ENCODE data around the gene SORCS3.

Gene SORCS3

DNA sequence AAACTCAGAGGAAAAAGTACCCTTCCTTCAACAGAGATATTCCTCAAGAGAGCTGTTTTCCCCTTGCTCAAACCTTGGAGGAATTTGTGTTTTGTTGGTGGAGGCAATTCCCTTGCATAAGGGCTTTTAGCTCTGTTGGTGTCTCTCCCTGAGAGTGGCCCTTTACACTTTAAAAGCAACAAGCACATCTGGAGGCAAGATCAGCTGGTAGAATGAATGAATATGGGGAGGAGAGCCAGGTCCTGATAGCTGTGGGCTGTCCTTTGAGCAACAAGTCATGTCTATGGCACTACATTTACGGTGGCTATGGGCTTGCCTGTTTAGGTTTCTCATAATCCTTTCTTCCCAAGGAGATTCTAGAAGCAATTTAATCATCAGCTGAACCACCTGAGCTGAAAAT, 384.0 kb downstream of the SORCS3 start:
- no peak for DNase-seq

DNA sequence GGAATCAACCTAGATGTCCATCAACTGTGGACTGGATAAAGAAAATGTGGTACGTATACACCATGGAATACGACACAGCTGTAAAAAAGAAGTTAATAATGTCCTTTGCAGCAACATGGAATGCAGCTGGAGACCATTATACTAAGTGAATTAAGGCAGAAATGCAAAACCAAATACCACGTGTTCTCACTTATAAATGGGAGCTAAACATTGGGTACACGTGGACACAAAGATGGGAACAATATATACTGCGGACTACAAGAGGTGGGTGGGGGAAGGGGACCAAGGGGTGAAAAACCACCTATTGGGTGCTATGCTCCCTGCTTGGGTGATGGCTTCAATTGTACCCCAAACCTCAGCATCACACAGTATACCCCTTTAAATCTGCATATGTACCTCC, 385.5 kb downstream of the SORCS3 start:
- DNase-seq: no peak

DNA sequence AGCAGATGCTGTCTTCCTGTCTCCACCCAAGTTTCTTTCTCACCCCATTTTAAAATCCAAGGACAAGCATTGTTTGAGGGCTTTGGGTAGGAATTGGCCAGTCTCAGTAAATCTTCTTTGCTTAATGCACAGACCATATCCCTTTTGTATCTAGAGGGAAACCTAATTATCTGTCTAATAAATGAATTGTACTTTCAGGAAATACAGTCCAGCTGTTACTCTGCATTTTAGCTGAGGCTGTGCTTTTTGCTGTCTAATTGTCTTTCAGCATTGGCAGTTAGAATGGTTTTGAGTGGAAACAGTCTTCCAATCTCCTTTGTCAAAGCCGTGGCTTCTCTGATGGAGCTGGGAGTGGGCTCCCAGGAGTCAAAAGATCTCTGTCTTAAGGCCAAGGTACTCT, 388.2 kb downstream of the SORCS3 start:
- no peak for DNase-seq

DNA sequence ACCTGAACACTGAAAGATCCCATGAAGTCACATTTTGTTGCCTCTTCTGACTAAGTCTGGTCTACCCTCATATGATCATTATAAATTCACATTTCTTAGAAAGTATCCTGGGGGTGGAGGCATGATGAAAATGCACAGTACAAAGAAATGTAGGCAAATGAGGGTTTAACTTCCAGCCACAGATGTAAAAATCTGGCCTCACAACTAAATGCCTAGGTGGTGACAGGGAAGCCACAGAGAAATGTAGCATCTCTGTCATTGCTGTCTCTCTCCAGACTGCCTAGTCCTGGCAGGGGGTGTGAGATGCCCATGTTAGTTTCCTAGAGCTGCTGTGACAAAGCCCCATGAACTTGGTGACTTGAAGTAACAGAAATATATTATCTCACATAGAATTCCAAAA, 395.9 kb downstream of the SORCS3 start:
- DNase-seq: no peak

DNA sequence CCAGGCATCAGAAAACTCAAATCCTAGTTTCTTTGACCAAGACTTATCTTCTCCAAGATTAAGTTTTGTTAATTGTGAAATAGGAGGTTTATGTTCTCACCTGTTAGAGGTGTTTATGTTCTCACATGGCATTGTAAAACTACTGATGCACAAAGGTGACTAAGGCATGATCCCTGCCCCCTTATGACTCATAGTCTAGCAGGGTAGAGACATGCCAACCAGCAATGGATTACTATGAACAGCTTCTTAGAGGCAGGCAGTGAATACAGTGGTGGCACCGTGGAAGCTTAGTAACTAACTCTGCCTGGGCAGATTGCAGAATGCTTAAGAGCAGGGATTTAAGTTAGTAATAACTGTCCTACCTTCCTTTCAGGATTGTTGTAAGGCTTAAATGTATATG, 400.9 kb downstream of the SORCS3 start:
- DNase-seq: no peak

DNA sequence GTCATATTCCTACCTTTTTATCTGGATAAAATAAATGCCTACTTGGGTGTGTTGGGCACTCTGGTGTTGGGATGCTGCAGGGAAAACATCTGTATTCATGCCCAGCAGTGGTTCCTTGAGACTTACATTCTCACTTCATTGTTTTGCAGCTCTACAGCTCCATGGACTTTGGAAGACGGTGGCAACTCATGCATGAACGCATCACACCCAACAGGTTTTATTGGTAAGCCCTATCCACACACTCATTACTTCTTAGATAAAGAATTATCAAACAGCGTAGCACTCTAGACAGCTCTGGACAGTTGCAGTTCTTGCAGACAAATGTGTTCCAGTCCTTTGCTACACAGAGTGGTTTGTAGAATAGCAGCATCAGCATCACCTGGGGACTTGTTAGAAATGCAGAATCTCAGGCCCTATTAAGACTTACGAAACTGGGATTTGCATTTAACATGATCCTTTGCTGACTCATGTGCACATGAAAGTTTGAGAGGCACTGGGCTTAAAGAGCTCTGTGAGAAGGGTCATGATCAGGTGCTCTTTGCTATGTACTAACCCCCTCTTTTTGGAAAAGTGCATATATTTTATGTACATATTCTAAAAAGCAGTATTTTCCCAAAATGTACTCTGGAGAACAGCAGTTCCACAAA, 401.9 kb downstream of the SORCS3 start:
- DNase-seq: no peak

DNA sequence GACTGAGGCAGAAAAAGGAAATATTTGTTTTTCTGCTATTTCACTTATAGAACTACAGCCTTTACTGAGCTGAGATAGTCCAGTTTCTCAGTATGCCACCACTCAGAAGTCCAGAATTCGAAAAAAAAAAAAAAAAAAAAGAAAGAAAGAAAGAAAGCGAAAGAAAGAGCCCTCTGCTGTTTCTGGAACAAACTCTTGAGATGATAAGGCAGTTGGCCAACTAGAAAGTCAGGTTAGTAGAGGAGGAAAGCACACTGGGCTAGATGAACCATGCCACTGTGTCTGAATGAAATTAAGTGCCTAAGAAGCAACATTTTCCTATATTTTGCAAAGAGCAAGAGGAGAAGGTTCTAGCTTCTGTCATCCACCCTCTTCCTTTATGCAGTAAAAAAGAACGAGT, 403.8 kb downstream of the SORCS3 start:
- no peak for DNase-seq

DNA sequence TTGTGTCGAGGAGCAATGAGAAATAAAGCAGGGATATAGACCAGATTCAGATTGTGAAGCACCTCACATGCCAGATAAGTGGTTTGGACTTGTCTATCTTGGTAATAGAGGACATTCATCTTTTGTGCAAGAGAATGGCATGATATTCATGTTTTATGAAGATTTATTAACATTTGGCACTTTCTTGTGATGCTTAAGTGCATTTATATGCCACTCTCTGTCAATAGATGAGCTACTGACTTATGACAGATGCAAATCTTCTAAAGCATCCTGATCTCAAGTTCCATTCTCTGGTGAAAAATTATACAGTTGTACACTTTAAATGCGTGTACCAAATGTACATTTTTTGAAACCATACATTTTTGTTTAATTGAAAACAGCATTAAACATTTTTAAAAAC, 415.3 kb downstream of the SORCS3 start:
- no peak for DNase-seq

DNA sequence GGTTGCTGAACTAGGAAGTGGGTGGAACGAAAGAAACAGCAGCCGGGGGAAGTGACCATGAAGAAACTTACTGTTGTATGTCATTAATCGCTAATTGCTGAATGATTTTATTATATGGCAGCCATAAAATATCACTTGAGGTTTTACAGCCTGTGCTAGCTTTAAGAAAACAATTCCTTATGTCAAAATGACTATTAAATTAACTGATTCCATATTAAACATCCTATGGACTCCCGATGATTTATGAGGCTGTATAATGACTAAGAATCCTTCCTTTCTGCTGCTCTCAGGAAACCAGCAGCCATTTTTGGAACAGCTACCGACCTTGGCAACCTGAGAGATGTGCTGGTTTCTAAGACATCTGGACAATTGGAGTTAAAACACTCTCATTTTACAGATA, 421.9 kb downstream of the SORCS3 start:
- DNase-seq: no peak

DNA sequence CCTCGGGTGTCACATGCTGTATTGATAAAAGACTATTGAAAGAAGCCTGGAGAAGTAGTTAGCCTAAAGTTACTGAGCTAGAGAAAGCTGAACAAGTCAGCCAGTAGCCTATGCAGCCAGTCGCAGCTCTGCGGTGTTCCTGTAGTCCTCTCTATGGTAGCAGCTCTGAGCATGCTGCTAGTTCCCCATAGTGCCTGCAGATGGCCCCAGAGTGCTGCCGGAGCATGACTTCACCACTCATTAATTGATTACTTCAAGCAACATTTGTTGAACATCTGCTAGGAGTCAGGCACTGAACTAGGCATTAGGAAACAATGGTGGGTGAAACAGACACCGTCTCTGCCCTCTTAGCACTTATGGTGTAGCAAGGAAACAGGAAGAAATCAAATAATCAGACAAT, 422.7 kb downstream of the SORCS3 start:
- no peak for DNase-seq

DNA sequence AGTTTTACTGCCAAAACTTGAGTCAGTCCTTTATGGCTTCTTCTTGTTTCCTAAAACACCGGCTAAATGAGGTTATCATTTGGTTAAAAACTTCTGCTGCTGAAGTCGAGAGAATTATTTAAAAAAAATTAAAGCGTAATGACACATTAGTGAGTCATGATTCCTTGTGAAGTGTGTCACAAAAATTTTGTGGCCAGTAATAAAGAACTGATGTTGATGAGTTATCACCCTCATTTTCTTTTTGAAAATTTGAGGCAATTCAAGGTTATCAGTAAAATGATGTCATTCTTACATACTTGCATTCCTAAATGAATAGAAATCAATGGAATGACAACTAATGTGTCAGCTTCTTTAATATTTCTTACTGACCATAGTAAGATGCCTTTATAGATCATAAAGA, 427.4 kb downstream of the SORCS3 start:
- no peak for DNase-seq

DNA sequence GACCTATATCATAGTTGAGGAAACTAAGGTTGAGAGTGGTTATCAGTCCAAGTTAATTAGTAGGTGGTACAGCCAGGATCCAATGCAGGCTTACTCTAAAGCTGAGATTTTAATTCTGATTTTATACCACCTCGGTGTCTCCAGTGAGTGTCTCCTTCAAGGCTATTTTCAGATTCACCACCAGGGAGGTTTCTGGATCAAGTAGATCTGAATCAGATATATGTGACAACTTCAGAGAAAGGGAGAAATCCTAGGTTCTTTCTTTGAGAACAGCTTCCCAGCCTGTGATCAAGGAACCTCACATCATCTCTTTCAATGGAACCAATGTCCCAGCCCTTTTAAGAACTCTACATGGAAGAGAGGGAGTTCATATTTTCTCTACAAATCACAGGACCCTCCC, 429.2 kb downstream of the SORCS3 start:
- DNase-seq: no peak

DNA sequence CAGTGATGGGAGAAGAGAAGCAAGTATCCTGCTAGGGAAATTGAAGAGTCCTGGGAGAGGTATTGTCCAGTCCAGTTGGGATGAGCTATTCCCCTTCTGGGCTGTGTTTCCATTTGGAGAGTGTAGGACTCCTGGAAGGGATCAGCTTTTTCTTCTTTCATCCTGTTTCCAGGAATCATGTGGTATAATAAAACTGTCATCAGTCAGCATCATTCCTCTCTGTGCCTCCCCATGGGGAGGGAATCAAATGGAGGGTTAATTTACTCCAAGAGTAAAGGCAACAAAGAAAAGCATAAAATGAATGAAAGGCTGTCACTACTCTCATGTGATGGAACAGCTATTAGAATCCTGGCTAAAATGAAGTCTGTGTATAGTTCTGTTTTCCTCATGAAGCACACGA, 429.9 kb downstream of the SORCS3 start:
- no peak for DNase-seq

DNA sequence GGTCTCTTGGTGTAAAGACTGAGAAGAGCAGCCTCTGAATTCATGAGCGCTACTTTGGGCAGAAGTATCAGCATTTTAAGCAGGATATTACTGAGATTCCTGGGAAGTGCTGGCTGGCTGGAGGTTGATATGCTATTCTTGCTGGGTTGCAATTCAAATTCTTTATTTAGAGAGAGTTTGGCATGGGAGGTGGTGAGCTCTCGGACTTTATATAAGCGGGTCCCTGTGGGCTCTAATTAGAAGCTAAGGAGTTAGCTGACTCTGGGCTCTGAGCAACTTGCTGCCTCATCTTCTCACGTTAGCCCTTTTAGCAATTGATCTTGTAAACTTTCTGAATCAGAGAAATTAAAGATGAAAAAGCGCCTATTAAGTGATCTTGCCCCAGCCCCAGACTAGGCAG, 430.9 kb downstream of the SORCS3 start:
- DNase-seq: no peak

DNA sequence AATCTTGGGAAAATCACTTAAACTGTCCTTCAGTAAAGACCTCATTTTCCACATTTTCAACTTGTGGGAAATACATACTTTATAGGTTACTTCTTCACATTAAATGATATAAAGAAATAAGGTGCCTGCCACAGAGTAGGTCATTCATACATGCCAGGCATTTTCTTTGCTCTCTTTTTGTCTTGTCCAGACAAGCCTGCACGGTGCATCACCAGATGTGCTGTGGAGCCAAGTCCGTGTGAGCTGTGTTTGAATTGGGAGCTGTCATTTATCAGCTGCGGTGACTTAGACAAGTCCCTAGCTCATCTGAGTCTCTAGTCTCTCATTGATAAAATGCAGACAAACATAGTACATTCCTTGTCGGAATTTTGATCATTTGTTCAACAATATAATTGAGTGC, 432.9 kb downstream of the SORCS3 start:
- no peak for DNase-seq

DNA sequence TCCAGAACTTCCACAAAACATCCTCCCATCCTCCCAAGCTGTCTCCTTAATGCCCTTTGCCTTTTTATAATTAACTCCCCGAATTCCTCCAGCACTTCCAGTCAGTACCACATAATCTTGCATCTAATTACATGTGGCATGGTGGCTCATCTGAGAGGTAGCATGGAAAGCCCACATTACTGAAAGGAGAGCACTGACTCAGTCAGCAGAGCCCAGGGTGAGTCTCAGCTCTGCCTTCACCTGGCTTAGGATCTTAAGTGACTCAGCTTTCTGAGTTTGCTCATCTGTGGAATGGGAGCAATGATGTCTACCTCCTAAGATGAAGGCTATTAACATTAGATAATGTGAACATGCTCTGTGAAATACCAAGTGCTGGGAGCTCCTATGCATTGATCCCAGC, 433.9 kb downstream of the SORCS3 start:
- DNase-seq: no peak

DNA sequence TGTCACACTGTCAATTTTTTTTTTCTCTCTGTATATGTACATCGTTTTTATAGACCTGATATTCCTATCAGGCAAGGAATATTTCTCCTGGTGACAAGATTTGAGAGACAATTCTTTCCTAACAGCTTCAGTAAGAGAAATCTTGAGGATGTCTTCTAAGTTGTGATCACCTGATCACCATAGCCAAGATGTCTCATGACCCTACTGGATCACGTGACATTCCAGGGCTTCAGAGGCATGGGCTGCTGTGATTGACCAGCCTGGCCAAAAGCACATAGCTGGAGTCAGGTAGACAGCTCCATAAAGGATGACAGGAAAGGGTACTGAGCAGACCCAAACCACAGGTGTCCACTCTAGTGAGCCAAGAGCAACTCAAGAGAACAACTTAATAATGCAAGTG, 444.9 kb downstream of the SORCS3 start:
- DNase-seq: no peak

DNA sequence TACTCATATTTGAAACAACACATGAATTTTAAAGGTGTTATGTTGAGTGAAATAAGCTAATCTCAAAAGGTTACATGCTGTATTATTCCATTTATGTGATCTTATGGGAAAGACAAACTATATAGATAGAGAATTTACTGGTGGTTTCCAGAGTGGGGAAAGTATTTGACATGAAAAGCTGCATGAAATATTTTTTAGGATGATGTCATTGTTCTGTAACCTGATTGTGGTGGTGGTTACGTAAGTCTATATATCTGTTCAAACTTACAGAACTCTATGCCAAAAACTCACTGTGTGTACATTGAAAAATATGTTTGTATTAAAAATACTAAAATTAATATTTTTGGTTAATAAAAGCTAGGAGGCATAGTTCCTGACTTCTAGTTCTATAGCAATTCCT, 453.0 kb downstream of the SORCS3 start:
- no peak for DNase-seq

DNA sequence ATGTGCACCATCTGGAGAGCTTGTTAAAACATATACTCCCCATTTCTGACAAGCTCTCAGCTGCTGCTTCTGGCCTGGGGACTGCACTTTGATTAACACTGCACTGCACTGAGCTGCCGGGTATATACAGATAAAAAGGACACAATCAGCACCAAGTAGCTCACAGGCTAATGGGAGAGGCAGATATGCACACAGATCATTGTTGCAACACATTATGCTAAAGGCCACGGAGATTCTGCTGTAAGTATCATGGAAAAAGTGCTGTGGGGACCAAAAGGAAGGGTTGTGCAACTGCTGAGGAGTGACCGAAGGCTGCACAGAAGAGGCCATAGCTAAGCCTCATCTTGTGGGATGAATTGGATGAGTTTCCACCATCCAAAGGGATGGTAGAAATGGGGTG, 455.2 kb downstream of the SORCS3 start:
- DNase-seq: no peak

DNA sequence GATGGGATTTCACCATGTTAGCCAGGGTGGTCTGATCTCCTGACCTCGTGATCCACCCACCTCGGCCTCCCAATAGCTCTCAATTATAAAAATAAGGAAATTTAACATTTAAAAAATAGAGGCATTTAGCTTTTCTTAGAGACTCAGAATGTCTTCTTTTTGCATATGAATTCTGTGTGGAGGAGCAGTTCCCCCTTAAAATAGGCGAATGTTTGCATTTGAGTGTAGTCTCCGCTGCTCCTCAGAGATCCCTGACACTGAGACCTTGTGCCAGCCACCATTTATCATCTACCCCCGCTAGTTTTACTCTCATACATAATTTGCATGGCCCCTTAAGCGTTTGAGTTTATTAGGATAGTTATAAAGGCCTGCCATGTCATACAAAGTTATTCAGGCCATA, 461.9 kb downstream of the SORCS3 start:
- no peak for DNase-seq

DNA sequence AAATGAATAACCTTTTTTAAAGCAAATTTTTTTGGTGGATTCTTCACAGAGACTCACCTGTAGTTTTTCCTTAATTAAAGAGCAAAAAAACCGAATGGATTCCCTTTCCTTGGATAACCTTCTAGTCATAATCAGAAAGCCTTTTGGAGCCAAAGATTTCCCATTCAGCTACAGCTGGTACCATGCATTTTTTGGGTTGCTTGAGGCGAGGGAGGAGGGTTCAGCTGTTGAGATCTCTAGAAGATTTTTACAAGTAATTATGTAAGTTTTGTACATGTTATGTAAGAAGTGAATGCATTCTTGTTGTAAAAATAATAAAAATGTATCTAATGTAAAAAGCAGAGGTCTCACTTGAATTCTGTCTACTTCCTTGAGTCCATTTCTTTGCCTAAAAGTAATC, 463.2 kb downstream of the SORCS3 start:
- no peak for DNase-seq

DNA sequence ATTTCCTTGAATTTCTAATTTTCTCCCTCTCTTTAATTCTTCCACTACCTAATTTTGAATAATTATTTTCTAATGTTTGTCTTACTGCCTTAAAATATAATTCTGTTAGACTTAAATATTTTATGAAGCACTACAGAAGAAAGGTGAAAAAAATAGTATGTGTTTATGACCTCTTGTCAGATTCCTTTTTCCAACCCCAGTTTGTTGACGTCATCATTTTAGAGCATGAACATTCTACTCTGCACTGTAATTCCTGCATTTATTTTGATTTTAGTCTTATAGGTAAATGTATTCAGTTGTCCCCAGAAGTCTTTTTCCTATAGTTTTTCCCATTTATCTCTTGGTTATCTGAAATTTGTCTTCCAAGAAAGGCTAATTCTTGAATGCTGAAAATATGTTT, 468.1 kb downstream of the SORCS3 start:
- DNase-seq: no peak

DNA sequence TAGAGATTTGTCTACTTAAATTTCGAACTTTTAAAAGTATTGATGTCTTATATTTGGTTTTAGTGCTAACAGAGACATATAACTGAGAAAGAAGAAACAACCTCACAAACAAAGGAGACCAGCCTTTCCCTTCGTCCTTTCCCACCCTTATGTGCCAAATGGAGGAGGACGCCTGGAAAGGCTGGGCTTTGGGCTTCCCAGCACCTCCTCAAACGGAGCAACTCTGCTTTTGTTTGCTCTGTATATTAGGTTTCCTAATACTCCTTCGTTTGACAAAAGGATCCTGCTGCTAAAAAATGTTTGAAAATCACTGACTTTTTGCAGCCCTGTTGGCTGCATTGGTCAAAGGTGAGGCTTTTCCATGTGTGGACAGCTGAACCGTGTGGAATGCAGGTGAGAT, 471.8 kb downstream of the SORCS3 start:
- DNase-seq: no peak

DNA sequence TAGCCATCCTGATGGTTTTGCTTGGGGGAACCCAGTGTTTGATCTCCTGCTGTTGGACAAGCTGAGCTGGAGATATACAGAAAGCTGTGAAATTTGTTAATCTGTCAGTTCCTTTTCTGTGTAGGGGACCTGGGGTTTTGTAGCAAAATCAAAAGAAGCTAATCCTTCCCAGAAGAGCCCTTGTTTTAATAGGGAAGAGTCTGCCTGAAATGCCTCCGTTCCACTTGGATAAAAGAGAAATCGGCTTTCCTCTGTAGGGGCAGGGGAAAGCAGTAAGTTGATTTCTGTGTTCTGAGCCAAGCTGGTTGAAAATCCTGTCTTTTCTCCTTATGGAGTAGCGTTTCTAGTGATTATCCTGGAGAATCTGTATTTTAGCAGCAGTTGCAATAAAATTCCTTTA, 472.6 kb downstream of the SORCS3 start:
- no peak for DNase-seq

DNA sequence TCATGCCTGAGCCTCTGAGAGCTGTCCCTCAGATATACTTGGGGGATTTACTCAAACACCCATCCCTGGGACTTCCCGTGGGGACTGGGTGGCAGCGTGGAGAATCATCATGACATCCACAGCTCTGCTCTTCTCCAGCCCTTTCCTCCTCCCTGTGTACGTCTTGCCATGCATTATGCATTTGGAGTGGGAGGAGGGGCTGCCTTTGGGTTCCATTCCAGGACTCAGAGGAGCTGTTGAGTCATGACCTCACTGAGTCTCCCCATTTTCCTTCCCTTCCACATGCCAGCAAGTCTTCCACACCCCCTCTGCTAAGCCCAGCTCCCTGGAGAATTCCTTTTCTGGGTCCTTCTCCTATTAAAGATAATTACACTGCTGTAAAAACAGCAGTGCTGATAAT, 480.7 kb downstream of the SORCS3 start:
- no peak for DNase-seq

DNA sequence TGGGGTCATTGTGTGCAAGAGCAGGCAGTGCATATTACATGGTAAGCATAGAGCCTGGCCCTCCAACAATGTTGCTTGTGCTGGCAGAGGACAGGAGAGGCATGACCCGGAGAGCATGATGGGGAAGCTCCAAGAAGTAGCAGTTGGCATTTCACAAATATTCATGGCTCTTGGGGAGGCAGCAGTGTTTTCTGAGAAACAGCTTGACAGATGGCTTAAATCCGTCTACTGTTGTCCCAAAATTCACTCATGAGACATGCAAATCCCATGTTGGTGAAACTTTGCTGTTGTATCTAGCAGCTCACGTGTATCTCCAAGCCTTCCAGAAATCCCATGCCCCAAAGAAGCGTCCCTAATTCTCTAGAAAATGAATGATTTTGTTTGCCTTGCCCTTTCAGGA, 487.0 kb downstream of the SORCS3 start:
- no peak for DNase-seq
